NCI-H524 treated with DMSO at 0.1 percent for 48 hours (cell line): ENCODE results near the gene MYO16.
A peak's percentile ranks its signal among the peaks of the same experiment; 100 is the strongest.

Experiments
- DNase-seq: peaks from one replicate; lab custom pipeline; 2025; lab: John Stamatoyannopoulos, UW

The MYO16 gene

GRCh38 chr13:108933061-108933460, 303.6 kb downstream of the MYO16 start:
- no peak for DNase-seq

DNA sequence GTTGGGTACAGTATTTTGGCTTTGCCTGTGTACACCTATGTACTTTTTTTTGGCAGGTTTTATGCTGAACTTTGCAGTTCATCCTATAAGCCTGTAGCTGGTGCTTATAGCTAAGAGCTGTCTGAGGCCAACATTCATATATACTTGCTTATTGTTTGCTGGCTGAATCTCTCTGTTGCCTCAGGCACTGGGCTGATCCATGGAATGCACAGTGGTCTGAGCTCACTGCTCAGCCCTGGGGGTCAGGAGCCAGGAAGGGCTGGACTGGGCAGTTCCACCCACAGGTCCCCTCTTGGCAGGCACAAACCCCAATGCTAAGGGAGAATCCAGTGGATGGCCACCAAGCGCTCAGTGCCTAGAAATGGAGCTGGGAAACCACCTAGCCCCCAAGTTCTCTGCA, 308.7 kb downstream of the MYO16 start:
- no peak for DNase-seq

DNA sequence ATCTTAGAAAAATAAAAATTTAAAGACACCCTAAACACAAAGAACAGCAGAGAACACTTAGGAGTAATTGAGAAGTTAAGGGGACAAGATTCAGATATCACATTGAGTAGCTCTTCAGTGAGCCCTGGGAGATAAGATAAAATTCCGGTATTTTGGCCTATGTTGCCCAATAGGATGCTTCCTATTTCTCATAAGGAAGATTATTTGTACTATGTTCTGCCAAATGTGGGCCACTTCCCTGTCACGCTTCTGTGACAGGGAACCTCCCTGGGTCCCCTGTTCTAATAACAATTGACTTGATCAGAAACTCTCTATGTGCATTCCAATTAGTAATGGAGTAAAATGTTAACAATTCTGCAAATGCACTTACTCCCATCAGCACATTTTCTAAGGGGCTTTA, 310.7 kb downstream of the MYO16 start:
- DNase-seq, result no peak

DNA sequence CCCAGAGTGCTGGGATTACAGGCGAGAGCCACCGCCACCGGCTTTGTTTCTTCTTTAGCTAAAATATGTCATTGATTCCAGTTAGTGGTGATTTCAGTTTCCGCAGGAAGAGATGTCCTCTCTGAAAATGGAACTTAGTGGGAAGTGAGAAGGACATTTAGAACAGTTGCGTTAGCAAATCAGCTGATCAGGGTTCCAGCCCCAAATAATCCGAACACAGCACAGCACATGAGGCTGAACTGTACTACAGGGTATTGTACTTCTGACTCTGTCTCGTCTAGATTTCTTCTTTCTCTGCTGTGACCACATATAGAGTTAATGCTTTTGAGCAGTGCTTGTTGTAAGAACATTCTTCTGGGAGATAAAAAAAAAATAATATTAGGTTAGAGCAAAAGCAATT, 314.4 kb downstream of the MYO16 start:
- DNase-seq, result no peak

DNA sequence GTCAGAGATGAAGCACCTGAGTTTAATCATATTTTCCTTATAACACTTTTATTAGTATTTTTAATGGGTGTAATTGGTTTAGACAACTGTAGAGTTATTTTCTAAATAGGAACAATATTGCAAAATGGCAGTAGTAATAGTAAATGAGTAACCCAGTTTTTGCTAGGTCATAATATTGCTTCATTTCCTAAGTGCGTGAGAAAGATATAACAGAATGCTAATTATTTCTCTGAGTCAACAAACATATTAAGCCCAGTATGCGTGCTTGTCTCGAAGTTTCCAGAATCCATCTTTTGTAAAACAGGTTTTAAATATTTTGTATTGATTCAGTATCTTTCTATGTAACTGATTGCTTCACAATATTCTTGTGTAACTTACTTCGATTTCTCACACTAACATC, 315.3 kb downstream of the MYO16 start:
- DNase-seq, result no peak

DNA sequence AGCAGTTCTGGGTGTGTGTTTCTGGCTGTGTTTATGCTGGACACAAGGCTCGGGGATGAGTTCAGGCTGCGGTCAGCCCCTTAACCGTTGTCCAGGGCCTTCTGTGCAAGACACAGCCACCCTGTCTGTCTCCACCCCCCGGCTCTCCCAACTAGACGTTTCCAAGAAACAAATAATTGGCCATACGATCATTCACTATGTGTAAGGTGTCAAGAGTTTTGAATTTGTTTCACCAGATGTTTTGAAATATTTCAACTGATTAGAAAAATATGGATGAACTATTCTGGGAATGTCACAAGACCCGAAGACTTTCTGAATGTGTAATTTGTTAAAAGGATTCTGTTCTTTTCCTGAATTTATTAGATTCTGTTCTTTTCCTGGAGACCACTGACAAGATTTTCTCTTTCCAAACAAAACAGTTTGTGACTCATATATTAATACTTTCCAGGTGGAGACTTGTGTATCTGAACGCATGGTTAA, 318.2 kb downstream of the MYO16 start:
- DNase-seq, result no peak

DNA sequence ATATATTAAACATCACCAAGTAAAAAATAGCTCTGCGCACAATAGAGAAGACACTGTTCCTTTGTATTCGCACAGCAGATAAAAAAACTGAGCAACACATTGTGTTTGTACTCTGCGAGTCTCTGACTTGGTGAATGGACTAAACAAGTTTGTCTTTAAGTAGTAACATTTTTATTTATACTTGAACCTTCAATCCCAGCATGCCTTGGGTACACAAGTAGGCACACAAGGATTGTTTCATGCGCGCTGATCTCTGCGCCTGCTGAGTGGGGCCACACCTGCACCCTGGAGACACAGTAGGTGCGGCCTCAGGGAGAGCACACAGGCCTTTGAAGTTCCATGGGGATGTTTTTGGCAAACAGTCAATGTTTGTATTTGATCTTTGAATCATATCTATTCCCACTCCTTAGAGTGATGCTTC, 318.9 kb downstream of the MYO16 start:
- DNase-seq, result no peak

DNA sequence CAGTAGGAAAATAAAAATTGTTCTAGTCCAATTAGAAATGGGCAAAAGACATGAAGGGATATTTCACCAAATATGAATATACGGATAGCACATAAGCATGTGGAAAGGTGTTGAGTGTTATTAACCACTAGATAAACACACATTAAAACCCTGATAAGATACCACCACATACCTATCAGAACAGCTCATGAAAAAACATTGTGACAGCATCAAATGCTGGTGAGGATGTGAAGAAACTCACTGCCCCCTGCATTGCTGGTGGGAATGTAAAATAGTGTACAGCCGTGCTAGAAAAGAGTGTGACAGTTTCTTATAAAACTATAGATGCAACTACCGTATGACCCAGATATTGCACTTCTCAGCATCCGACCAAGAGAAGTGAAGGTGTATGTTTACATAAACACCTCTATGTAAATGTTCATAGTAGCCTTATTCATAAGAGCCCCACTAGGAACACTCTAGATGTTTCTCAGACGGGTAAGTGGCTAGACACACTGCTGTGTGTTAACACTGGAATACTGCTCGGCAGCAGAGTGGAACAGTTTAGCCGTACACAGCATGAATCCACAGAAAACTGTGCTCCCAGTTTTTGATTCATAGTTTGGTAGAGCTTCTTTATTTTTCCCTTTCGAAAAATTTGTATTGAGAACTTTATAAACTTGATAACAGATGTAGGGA, 321.1 kb downstream of the MYO16 start:
- DNase-seq, result no peak

GRCh38 chr13:108955741-108956140, 326.3 kb downstream of the MYO16 start:
- DNase-seq, result no peak

DNA sequence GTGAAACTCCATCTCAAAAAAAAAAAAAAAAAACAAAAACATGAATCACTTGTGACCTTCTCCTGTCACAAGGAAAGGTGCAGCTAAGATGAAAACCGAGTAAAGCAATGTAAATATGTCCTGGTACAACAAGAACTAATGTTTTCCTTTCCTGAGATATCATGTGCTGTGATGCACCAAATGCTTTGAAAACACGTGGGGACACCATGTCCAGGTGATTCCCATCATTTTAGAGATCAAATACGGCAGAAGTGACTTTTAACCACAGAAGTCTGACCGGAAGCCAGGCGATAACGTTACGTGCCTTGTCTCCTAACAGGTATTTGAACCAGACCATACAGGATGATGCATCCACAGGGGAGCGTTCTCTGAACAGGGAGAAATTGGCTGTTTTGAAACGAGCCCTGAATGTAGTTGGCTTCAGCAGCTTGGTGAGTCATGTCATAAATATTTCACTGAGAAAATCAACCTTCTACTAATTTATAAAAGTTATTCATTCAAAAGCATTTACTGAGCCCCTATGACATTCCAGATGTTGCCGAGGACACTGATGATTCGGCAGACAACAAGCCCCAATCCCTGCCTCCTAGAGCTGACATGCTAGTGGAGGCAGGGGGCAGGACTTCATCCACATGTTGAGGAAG, 328.1 kb downstream of the MYO16 start:
- DNase-seq, result no peak

- no peak for DNase-seq
Observed at GRCh38 chr13:108958013-108958376, 328.6 kb downstream of the MYO16 start.

GRCh38 chr13:108959234-108959633, 329.8 kb downstream of the MYO16 start:
- DNase-seq, result no peak

GRCh38 chr13:108960006-108960405, 330.6 kb downstream of the MYO16 start:
- no peak for DNase-seq

GRCh38 chr13:108961542-108962125, 332.2 kb downstream of the MYO16 start:
- peak; percentile 16 for DNase-seq

DNA sequence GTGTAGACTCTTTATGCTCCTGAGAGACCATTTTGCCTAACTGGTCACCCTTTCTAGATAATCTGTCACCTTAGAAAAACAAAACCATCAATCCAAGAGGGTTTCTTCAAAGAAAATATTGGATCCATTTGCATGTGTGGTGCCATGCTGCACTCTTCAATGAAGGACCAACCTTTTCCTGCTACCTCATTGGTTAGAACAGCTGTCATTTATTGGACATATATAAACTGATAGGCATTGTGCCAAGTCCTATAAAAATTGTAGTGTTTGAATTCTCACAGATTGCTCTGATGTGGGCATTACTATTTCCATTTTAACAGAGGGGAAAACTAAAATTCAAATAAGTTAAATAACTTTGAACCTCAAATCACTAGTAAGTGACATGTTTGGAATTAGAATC, 333.2 kb downstream of the MYO16 start:
- no peak for DNase-seq

GRCh38 chr13:108963276-108963810, 333.9 kb downstream of the MYO16 start:
- no peak for DNase-seq

DNA sequence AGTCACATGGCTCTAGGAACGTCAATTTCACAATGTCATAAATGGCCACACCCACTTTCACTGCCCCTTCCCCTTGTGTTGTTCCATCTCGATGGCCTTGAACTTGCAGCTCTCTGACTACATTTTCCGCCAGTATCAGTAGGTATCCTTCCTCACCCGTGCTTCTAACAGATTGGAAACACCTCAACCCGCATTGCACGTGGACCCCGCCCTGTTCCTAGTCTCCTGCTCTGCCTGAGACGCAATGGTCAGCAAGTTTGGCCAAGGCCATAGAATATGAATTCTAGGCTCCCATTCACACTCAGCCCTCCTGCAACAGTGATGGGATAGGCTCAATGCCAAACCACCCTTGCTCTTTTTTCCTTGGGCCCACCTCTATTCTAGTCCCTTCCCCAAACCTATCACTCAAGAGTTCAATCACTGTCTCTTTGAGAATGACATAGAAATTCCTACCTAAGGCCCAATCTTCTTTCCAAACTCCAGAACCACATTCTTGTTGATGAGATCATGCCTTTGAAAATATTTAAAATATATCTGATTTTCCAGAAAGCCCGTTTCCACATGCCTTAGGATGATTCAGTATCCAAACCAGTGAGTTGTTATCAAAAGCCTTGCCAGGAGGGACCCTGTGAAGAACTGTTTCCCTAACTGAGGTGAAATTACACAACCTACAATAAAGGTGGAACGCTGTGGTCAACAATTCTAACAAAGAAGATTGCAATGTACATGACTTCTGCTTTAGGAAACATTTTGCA, 334.6 kb downstream of the MYO16 start:
- no peak for DNase-seq

DNA sequence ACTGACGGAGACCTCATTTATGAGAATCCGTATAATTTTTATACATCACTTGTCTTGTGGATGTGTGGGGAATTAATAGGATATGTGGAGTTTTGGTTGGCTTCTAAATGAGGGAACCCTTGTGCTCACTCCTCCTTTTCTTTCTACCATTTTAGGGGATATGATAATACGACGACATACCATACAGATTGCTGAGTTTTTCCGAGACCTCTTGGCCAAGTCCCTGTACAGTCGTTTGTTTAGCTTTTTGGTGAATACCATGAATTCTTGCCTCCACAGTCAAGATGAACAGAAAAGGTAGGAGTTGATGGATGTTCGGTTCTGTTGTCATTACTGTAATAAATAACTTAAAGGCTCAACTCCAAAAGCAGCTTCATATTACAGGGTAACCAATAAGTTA, 335.2 kb downstream of the MYO16 start:
- no peak for DNase-seq

DNA sequence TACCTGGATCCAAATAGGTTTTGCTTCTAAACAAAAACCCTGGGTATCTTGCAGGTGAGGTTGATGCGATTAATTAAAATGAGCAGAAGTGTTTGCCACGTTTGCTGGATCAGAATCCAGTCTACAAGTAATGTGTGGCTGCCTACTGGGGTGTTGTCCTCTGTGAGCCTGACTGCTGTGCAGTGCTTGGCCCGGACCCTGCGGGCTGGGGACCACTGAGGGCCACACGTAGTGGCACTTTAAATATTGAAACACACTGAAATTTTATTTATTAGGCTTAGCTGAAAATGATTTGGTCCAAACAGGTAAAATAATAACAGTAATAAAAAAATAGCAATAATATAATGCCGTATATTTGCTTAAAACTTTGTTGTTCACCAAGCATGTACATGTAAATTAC, 338.0 kb downstream of the MYO16 start:
- DNase-seq, result no peak

DNA sequence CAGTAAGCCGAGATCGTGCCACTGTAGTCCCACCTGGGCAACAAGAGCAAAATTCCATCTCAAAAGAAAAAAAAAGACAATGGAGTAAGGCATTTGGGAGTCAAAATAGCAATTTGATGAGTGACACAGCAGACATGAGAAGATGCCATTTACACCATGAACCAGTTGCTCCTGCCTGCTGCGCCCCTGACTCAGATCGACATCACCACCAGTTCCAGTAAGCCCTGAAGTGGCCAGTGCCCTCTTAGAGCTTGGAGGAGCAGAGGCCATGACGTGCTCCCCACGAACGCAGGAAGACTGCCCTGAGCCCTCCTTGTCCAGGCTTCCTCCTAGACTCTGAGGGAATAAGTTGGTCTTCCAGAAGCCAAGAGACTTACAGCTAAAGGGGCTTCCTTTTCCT, 339.2 kb downstream of the MYO16 start:
- no peak for DNase-seq

- no peak for DNase-seq
Observed at GRCh38 chr13:108974686-108975085, 345.3 kb downstream of the MYO16 start.

- DNase-seq, result no peak
Observed at GRCh38 chr13:108980237-108980636, 350.8 kb downstream of the MYO16 start.

- no peak for DNase-seq
Observed at GRCh38 chr13:108981407-108981806, 352.0 kb downstream of the MYO16 start.
